ENCODE results near the gene METTL21C.

The METTL21C gene

DNA sequence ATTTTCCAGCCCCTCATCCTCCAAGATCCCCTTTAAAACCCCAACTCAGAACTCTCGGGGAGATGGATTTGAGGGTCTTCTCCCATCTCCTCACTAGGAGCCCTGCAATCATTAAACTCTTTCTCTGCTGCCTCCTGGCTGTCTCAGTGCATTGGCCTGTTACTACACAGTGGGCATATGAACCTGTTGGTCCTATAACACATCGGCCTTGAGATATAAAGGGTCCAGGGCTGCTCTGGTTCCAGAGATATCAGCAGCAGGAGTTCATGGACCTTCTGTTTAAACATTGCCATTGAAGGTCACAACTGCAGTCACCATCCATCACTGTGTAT is 3.8 kb upstream of the METTL21C start:
- in situ Hi-C loops (cut with HindIII; ENCODE audit: low sequenced_read_pairs): no loop called here

DNA sequence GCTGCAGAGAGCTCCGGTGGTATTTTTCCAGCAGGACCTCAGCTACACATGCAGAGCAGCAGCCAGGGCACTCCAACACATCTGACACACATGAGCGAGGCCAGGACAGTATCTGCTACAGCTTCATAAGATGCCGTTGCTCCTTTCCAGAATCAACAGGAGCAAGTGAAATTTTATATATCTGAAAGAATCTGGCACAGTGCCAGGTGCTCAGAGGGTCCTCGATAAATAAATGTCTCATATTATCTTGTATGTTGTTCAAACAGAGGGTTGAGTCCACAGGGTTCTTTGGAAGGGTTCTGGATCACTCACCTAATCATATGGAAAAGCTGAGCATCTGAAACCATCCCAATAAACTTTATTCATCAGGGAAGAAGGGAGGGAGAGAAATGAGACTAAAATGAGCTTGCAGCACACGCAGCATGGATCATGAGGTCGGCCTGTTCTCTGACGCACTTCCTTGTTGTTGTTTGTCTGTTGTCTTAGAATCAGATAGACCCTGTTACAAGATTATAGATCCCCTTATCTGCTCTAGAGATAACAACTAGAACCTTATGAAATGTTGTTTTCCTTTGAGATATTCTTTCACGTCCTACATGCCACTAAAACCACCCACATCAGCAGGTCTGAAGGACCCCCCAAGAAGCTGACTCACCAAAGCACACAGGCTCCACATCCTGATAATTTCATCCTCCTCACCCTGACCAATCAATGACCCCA is 3.2 kb upstream of the METTL21C start:
- in situ Hi-C loops (cut with HindIII; ENCODE audit: low sequenced_read_pairs): no loop called here

DNA sequence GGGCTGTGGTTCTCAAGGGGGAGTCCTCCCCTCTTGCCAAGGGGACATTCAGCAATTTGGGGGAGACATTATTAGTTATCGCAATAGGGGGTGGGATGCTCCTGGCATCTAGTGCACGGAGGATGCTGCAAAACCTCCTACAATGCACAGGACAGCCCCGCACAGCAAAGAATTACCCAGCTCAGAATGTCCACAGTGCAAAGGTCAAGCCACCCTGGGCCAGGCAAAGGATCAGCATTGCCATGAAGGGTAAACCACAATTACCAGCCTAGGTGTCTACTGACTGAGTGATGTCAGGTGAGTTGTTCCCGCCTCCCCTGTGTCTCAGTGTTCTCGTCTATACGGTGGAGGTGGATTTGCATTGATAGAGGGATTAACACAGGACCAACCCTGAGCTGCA is 2.4 kb upstream of the METTL21C start:
- in situ Hi-C loops (cut with HindIII; ENCODE audit: low sequenced_read_pairs): no loop called here

DNA sequence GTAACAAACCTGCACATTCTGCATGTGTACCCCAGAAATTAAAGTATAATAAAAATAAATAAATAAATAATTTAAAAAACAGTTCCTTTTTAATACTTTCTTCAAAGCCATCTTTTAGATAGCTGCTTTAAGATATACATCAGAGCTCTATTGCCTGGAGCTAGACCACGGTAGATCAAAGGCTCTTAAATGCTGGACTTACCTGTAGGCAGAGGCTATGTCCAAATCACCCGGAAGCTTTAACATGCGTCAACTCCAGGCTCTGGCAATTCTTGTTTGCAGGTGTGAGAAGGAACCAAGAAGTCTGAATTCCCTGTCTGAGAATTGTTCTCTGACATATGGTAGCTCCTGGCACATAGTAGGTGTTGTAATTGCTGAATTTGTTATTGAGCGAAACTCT is 1.6 kb upstream of the METTL21C start:
- in situ Hi-C loops (cut with HindIII; ENCODE audit: low sequenced_read_pairs): no loop called here

DNA sequence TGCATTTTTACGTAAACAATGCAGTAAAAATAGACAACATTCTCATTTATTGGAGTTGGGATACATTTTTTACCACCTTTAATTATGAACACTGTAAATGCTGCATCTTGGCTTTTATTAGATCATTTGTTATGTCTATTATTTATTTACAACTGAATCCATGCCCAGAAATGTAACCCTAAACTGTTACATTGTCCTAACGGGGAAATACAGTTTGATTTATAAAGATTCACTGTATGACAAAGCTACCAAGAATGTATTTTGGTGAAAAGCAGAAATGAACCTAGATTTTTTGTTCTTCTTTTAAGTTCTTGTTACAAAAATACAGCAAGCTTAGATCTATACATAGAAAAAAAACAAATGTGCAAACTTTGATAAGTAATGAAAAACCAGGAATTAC is 1.1 kb downstream of the METTL21C start:
- in situ Hi-C loops (cut with HindIII; ENCODE audit: low sequenced_read_pairs): no loop called here

DNA sequence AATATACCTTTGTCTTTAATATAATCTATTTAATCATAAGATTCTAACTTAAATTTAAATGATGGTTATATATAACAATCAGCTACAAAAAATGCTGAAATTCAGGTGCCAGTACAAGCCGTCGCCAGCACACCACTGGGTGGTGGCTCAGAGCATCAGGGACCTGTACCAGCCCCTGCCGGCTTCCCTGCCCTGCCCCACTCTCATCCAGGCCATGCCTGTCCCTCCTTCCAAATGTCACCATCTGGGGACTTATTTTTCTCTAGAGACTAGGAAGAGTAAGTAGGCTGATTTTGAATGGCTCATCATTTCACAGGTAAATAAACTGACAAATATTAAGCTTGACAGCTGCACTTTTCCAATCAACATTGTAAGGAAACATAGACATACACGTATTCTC is 1.6 kb downstream of the METTL21C start:
- in situ Hi-C loops (cut with HindIII; ENCODE audit: low sequenced_read_pairs): no loop called here

DNA sequence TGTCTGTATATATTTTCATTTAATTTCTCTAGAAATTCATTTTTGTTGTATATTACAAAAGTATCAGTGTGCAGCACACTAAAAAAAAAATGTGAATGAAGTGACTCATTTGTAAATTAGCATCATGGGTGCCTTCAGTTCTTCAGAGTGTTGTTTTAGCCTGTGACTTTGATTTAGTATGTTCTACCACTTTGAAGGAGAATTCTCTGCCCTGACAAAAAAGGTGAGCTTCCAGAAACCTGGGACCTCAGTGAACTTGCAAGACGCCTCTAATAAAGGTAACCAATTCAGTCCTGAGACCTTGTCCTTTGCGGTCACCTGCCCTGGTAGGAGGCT is 2.4 kb downstream of the METTL21C start:
- in situ Hi-C loops (cut with HindIII; ENCODE audit: low sequenced_read_pairs): no loop called here

DNA sequence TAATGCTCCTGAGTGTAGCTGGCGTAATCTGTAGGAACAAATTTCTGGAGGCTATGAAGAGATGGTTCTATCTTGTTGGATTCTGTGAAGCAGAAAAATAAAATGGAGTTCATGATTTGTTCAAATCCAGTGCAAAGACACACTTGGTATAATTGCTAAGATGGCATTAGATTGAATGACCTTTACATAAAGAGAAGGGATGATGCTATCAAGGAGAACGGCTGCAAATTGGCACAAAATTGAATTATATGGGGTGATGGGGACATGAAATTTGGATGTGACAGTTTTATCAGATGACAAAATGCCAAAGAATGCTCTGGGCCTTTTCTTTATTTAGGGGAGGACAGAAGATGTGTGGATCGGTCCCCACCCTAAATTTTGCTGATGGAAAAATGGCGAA is 4.0 kb downstream of the METTL21C start:
- in situ Hi-C loops (cut with HindIII; ENCODE audit: low sequenced_read_pairs): no loop called here

DNA sequence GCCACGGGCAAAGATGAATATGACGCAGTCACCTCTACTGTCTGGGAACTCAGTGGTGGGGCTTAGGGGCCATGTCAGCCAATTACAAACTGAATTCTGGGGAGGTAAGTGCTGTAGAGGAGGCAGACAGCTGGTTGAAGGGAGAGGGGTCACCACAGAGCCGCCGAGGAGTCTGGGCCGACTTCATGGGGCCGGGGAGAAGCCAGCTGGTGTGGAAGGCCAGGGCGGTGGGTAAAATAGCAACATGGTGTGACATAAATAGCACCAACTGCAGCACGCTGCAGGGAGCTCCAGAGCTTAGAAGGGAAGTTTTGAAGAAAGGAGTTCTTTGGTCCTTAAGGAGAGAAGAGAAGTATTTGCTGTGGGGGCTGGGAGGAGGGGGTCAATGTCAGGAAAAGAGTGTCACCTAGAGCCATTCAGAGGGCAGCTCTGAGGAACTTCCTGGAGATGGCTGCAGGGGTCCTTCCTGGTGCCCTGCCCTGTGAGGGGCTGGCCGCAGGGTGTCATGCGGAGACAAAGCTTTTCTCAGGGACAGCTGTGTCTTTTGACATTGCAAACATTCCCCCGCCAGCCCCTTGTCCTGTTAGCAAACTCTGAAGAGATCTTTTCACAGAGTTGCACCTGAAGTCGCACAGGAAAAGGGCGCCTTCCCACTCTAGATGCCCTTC is 6.4 kb downstream of the METTL21C start:
- in situ Hi-C loops (cut with HindIII; ENCODE audit: low sequenced_read_pairs): no loop called here

DNA sequence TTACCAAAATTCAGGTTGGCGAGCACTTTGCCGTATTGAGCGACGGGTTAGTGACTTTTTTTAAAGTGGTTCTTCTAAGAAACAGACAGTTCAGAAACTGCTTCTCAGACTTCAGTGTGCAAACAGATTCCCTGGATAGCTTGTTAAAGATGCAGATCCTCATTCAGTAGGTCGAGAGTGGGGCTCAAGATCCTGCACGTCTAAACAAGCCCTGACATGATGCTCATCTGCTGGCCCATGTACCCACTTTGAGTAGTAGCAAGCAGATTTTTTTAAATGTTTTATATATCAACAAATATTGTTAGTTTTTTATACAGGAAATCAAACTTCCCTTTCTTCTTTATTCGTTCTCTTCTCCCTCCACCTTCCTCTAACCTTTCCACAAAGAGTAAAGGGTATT is 7.3 kb downstream of the METTL21C start:
- in situ Hi-C loops (cut with HindIII; ENCODE audit: low sequenced_read_pairs): no loop called here

DNA sequence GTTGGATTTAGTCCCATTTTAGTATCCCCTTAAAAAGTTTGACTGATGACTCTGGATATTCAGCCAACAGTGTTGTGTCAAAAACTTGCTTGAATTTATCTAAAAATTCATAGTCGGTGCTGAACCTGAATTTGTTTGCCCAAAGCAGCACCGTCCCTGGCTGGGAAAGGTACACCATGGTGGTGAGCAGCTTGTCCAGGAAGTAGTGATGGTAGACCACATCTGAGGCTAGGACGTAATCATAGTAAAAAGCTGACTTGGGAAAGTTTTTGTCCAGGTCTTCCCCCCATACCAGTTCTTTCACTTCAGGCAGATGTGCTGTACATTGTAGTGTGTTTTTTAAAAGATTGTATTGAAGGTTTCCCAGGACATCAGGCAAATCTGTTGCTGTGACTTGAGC is 8.8 kb downstream of the METTL21C start:
- in situ Hi-C loops (cut with HindIII; ENCODE audit: low sequenced_read_pairs): no loop called here

DNA sequence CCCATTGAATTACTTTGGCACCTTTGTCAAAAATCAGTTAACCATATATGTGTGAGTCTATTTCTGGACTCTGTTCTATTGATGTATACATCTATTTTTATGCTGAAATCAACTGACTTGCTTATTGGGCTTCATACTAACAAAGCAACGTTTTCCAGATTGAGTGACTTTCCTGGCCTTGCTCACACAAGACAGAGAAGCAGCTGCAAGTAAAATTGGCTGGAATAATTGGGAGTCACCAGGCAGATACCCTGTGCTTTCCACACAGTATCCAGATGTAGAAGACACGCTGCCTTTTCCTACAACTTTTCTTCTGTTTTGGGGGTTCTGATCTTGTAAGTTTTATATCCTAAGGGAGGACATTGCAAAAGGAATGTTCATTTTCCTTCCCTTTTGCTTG is 11.2 kb downstream of the METTL21C start:
- in situ Hi-C loops (cut with HindIII; ENCODE audit: low sequenced_read_pairs): no loop called here

DNA sequence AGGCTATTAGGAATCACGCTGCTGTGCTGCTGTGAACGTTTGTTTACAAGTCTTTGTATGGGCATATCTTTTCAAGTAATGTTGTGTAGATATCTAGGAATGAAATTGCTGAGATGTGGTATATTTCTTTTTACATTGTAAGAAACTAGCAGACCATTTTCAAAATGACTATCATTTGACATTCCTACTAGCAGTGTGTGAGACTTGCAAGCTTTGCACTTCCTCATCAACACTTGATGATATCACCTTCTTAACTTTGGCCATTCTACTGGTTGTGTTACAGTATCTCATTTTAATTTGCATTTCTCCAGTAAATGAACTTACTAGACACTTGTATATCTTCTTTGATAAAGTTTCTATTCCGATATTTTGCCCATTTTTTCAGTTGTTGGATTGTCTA is 12.1 kb downstream of the METTL21C start:
- in situ Hi-C loops (cut with HindIII; ENCODE audit: low sequenced_read_pairs): no loop called here

DNA sequence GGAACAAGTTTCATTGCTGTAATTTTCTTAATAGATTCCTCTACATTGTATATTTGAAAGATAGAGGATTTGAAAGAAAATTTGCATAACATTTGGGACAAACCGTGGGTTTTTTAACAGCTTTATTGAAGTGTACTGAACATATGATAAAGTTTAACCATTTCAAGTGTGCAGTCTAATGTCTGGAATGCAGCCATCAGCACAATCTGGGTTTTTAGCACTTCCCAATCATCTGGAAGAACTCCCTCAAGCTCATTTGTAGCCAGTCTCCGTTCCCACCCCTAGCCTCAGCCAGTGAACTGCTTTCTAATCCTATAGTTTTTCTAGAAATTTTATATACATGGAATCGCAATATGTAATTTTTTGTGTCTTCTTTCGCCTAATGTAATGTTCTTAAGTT is 12.6 kb downstream of the METTL21C start:
- in situ Hi-C loops (cut with HindIII; ENCODE audit: low sequenced_read_pairs): no loop called here

DNA sequence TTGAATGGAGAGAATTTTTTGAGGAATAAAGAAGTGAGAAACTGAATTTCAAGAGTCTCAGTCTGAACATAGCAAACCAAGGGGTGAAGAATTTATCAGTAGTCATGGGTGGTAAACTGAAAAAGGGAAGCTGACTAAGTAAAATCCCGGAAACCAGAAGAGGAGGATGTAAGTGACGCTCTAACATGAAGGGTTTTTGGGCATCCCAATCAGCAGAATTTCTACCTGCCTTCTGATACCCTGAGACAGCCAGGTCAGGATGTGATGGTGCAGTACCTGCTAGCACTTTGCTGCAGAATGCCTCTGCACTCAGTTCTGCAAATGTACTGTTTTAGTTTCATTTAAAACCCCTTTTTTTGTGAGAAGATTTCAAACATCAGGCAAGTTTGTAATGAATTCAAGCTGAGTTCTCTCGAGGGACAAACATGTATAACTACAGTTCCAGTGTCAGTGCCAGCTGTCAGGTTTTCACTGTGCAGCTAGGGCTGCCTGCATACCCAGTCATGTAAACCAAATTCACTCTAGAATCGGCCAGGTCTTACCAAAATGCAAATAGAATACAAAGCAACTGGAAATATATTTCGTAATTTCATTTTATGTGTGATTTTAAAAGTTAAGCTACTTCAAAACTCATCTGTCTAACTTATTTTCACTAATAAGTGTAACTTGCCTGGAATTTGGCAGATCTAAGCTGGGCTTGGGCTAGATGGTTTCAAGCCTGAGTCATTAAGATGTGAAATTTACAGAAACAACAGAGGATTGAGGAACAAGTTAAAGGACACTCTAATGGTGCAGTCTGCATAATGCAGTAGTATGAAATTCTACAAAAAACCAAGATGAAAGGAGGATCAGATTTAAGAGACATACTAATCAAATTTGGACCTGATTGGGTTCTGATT is 13.8 kb downstream of the METTL21C start:
- in situ Hi-C loops (cut with HindIII; ENCODE audit: low sequenced_read_pairs): no loop called here

DNA sequence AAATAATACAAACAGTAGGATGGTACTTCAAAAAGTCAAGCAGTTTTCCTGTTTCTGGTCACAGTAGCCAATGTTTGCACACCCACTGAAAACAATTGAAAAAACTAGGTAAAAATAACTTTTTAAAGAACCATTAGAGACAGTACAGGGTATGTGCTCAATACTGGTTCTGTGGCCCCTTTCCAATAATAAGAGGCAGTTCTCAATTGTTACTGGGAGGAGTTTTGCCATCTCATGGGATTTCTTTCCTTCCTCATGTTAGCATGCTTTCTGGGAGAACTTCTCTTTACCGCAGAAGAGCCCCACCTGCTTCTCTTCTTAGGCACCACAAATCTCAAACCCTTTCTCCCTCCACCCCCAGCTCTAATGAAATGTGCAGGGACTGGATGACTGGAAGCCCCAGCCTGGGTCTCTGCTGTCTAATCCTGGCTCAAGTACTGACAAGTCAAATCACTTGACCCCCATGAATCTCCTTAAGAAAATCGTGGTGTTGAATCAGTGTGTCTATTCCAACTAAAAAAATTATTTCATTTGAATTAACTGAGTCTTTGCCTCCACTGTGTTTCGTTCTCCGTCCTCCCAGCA is 14.6 kb downstream of the METTL21C start:
- in situ Hi-C loops (cut with HindIII; ENCODE audit: low sequenced_read_pairs): no loop called here

DNA sequence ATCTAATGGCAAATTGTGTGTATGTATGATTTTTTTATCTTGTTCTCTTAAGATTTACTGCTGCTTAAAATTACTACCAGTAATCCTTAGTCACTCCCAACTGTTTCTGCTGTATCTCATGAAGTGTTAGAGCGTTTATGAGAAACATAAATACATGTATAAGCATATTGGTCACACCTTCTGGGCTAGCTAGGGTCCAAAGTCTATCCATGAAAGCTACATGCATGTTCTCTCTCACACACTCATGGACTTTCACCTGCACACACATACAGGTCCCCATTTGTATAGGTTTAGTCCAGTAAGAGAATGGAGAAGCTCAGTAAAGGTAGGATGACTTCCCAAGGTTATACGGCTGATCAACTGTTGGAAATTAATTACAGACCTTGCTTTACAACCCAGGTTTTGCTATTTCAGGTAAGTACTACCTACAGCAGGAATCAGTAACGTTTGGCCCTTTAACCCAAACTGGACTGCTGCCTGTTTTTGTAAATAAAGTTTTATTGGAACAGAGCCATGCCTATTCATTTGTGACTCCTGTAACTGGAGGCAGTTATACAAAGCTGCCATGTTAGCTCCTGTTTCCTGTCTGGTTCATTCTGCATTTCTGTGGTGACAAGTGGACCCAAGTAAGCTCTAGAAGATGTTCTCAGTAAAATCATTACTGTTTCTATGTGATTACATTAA is 15.3 kb downstream of the METTL21C start:
- in situ Hi-C loops (cut with HindIII; ENCODE audit: low sequenced_read_pairs): no loop called here

DNA sequence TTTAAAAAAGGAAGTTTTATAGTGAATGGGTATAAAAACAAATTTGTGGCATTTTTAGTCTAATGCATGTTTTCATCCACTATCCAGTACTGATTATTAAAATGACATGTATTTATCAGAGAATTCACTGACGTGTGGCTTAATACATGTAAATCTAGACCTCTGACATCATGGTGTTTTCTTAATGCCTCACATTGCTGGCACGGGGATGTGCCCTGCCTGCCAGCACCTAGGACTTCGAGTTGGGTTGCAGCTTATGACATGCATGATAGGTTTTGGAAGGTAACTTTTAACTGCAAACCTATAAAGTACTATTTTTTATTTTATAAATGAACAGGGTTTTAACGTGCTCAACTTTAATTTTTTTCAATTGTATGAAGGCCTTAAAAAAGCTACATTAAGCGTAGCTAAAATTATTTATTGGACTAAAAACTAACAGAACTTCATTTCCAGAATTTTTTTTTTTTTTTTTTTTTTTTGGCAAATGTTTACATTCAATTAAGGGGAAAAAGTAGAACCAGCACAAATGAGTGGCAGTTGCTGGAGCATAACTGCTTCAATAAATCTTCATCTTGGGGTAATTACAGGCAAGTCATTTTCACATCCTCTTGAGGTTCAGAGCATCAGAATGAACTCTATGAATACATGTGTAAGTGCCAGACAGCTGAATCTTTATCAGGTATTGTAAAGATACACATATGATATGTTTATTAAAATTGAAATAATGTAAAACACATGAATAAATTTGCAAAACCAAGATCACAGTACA is 16.3 kb downstream of the METTL21C start:
- in situ Hi-C loops (cut with HindIII; ENCODE audit: low sequenced_read_pairs): no loop called here

DNA sequence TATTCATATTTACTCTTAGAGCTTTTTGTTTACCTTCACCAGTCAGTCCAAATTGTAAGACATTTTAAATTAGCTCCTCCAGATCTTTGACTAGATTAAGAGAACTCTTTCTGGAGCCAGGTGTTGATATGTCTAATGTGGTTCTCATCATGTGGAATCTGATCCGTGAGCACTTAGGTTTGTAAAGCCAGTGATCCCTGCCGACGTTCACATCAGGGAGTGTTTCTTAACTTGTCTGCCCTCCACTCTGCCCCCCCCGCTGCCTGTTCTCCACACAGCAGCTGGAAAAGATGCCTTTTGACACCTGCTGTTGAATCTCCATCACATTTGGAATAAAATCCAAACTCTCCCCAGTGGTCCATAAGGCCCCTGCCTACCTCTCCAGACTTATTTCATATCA is 17.7 kb downstream of the METTL21C start:
- in situ Hi-C loops (cut with HindIII; ENCODE audit: low sequenced_read_pairs): no loop called here

DNA sequence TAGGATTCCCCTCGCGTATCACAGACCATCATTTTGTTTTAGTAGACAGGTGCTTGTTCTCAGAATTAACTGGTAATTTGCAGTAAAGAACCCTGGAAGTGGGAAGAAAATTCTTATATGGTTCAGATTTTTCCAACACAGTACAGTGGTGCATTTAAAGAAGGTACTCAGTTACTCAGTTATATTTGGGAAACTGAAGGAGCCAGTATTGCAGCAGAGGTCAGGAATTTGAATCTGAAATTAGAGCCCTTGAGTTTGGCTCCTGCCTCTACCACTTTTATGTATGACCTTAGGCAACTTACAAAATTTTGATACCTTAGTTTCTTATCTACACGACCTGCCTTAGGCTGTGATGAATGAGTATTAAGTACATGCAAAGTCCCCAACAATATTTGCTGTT is 19.7 kb downstream of the METTL21C start:
- in situ Hi-C loops (cut with HindIII; ENCODE audit: low sequenced_read_pairs): no loop called here
